ENCODE results near the gene EMC1. TPM values are rescaled to one million over a fixed set of nuclear protein-coding genes. Genes with fewer than 3 reads are reported as not detected.

Gene EMC1
- total RNA-seq, 1 experiment from 2014 or later: 40.7 TPM

DNA sequence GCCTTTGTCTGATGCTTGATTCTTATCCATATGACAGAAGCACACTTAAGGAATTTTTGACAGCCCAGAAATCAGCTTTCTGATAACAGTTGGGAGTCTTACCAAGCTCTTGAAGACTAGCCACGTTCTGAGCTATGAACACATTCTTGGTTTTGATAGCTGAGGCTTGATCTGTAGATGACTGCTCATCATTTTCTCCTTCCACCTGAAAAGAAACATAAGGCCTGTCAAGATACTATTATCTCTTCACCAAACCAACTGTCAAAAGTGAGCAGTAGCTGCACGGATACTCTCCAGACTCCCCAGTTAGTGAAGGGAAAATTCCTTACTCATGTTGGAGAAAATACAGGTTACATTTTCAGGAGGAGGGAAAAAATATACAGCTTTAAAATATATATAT lies 53.5 kb downstream of the EMC1 start:
- Histone ChIP-seq H3K36me3 (ENCODE audit: low read depth) (peaks cover 12% of the 10 kb centered on the region; the same call in 1 of the 2 replicates), H3K4me2 (no peak overlapping the region), H3F3A (ENCODE audit: insufficient read depth, low read depth) (no peaks in the 10 kb centered on the region), H4K20me1 (ENCODE audit: insufficient read depth) (peaks cover 29% of the 10 kb centered on the region), H3K4me3 (no peak overlapping the region), H3K27me3 (ENCODE audit: insufficient read depth, low read depth) (no peaks in the 10 kb centered on the region), H3K79me2 (ENCODE audit: low read depth) (peaks cover 16% of the 10 kb centered on the region), H3K9me3 (ENCODE audit: insufficient read depth, low read depth) (no peaks in the 10 kb centered on the region), H3K9me2 (ENCODE audit: insufficient read depth) (no peaks in the 10 kb centered on the region), H3K4me1 (replicated peaks; ENCODE audit: insufficient read depth) (no peaks in the 10 kb centered on the region), H2AFZ (no peak overlapping the region), H3K27ac (no peak overlapping the region)
- no peak for DNase-seq
- CTCF ChIA-PET: no interaction called here
- POLR2A ChIA-PET (ENCODE audit: unreplicated experiment): no interaction called here
- TF ChIP-seq EZH2 (IDR thresholded peaks at IDR 0.05; ENCODE audit: low read depth): no peak
- TF ChIP-seq, protein P1, sequence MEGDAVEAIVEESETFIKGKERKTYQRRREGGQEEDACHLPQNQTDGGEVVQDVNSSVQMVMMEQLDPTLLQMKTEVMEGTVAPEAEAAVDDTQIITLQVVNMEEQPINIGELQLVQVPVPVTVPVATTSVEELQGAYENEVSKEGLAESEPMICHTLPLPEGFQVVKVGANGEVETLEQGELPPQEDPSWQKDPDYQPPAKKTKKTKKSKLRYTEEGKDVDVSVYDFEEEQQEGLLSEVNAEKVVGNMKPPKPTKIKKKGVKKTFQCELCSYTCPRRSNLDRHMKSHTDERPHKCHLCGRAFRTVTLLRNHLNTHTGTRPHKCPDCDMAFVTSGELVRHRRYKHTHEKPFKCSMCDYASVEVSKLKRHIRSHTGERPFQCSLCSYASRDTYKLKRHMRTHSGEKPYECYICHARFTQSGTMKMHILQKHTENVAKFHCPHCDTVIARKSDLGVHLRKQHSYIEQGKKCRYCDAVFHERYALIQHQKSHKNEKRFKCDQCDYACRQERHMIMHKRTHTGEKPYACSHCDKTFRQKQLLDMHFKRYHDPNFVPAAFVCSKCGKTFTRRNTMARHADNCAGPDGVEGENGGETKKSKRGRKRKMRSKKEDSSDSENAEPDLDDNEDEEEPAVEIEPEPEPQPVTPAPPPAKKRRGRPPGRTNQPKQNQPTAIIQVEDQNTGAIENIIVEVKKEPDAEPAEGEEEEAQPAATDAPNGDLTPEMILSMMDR (conservative IDR thresholded peaks at IDR 0.05): no peak
- intact Hi-C loops (cut with micrococcal nuclease; ENCODE audit: unreplicated experiment): no loop called here
- no TSS peak for BruUV-seq (replicated peaks)

DNA sequence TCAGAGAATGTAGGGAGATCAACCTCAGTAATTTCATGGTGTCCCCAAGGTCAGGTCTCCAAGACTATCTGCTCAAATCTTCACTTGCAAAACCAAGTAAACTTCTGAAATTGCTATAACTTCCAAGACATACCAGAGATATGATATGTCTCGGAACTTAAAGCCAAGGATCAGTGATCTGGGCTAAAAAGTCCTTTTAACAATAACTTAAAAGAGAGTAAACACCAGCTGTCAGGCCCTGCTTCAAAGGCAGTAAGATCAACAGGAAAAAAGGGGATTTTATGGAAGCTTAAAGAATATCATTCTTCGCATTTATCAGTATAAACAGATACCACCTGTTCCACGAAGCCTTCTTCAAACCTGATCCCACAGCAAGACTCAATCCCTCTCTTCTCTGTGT lies 55.0 kb downstream of the EMC1 start:
- peaks cover 4% of the 10 kb centered on the region; the same call in 1 of the 2 replicates for H3K79me2 ChIP-seq (ENCODE audit: low read depth)
- no peak overlapping the region for H3K4me3 ChIP-seq
- ChIA-PET CTCF (no interaction called here), POLR2A (ENCODE audit: unreplicated experiment) (interaction anchor here (0.9 kb wide), 1 partner anchor 10 kb away, joined by 4 read pairs; no protein-coding TSS in a partner anchor)
- no peak for DNase-seq
- H4K20me1 ChIP-seq (ENCODE audit: insufficient read depth): peaks cover 14% of the 10 kb centered on the region
- H3K4me1 ChIP-seq (replicated peaks; ENCODE audit: insufficient read depth): no peaks in the 10 kb centered on the region
- TF ChIP-seq EZH2 (IDR thresholded peaks at IDR 0.05; ENCODE audit: low read depth): no peak
- TF ChIP-seq, protein P1 (conservative IDR thresholded peaks at IDR 0.05): no peak
- no peak overlapping the region for H3K27ac ChIP-seq
- no TSS peak for BruUV-seq (replicated peaks)
- no peaks in the 10 kb centered on the region for H3K9me2 ChIP-seq (ENCODE audit: insufficient read depth)
- H3F3A ChIP-seq (ENCODE audit: insufficient read depth, low read depth): no peaks in the 10 kb centered on the region
- H3K36me3 ChIP-seq (ENCODE audit: low read depth): peaks cover 12% of the 10 kb centered on the region; the same call in 1 of the 2 replicates
- H3K27me3 ChIP-seq (ENCODE audit: insufficient read depth, low read depth): no peaks in the 10 kb centered on the region
- H2AFZ ChIP-seq: no peak overlapping the region
- no peaks in the 10 kb centered on the region for H3K9me3 ChIP-seq (ENCODE audit: insufficient read depth, low read depth)
- intact Hi-C loops (cut with micrococcal nuclease; ENCODE audit: unreplicated experiment): no loop called here
- no peak overlapping the region for H3K4me2 ChIP-seq

- intact Hi-C loops (cut with micrococcal nuclease; ENCODE audit: unreplicated experiment): loop anchor here (5.0 kb wide), 1 partner anchor 36 kb away; no protein-coding TSS in a partner anchor
- ChIA-PET POLR2A (ENCODE audit: unreplicated experiment) (interaction anchor here (0.7 kb wide), 1 partner anchor 24 kb away, joined by 5 read pairs; no protein-coding TSS in a partner anchor), CTCF (interaction anchor here (0.7 kb wide), 1 partner anchor 108 kb away, joined by 3 read pairs; no protein-coding TSS in a partner anchor)
- Histone ChIP-seq H4K20me1 (ENCODE audit: insufficient read depth) (no peaks in the 10 kb centered on the region), H3K79me2 (ENCODE audit: low read depth) (no peaks in the 10 kb centered on the region; the same call in 1 of the 2 replicates), H3F3A (ENCODE audit: insufficient read depth, low read depth) (no peaks in the 10 kb centered on the region), H3K36me3 (ENCODE audit: low read depth) (peaks cover 6% of the 10 kb centered on the region; the same call in 1 of the 2 replicates), H2AFZ (no peak overlapping the region), H3K9me3 (ENCODE audit: insufficient read depth, low read depth) (no peaks in the 10 kb centered on the region), H3K4me2 (no peak overlapping the region), H3K4me1 (replicated peaks; ENCODE audit: insufficient read depth) (no peaks in the 10 kb centered on the region), H3K4me3 (no peak overlapping the region), H3K27ac (no peak overlapping the region), H3K27me3 (ENCODE audit: insufficient read depth, low read depth) (no peaks in the 10 kb centered on the region), H3K9me2 (ENCODE audit: insufficient read depth) (no peaks in the 10 kb centered on the region)
- no peak for TF ChIP-seq EZH2 (IDR thresholded peaks at IDR 0.05; ENCODE audit: low read depth)
- TF ChIP-seq, protein P1 (conservative IDR thresholded peaks at IDR 0.05): no peak
- BruUV-seq (replicated peaks): no TSS peak
- no peak for DNase-seq
Measured at GRCh38 chr1:19193004-19193403, 58.3 kb downstream of the EMC1 start.
